ENCODE results near the gene TFCP2L1. TPM values are rescaled to one million over a fixed set of nuclear protein-coding genes. Genes with fewer than 3 reads are reported as not detected.

The TFCP2L1 gene
- total and polyA plus RNA-seq, 2 donors (not counting 1 experiment from before 2014, with no cell fraction given): not detected

GRCh38 chr2:121288454-121289231 is 3.6 kb upstream of the TFCP2L1 start:
- DNase-seq (ENCODE audit: low read depth in 2 of 2): no peak
- no peaks in the 10 kb centered on the region for H3K4me1 ChIP-seq (ENCODE audit: control insufficient read depth, extremely low read depth, insufficient read depth, low read length)
- no peak overlapping the region for H3K27ac ChIP-seq (ENCODE audit: insufficient read depth, low read length)
- H3K4me2 ChIP-seq (ENCODE audit: extremely low read depth, insufficient read depth, low read length): no peak overlapping the region
- H3K79me2 ChIP-seq (ENCODE audit: control insufficient read depth, insufficient read depth, low read length): no peaks in the 10 kb centered on the region
- TF ChIP-seq EZH2 (IDR thresholded peaks at IDR 0.05; ENCODE audit: low read length, missing control alignments): no peak
- TF ChIP-seq CTCF (conservative IDR thresholded peaks at IDR 0.05 in 1 of 2, IDR thresholded peaks at IDR 0.05 in 1 of 2; ENCODE audit: low read depth in 1 of 2, low read length in 2 of 2): no peak
- no peak overlapping the region for H3K4me3 ChIP-seq (replicated peaks in 1 of 4; ENCODE audit: control extremely low read depth in 1 of 4, insufficient read depth in 1 of 4, low read depth in 3 of 4, low read length in 4 of 4)
- peaks cover 23% of the 10 kb centered on the region for H3K27me3 ChIP-seq (ENCODE audit: control insufficient read depth, insufficient read depth, low read length)
- H3K9ac ChIP-seq (ENCODE audit: insufficient read depth, low read length): no peak overlapping the region
- no peaks in the 10 kb centered on the region for H3K9me3 ChIP-seq (ENCODE audit: control insufficient read depth, insufficient read depth, low read depth, low read length)
- no peaks in the 10 kb centered on the region for H4K20me1 ChIP-seq (ENCODE audit: control insufficient read depth, extremely low read depth, insufficient read depth, low read length)
- H3K36me3 ChIP-seq (ENCODE audit: control insufficient read depth, insufficient read depth, low read length): no peaks in the 10 kb centered on the region
- no peak overlapping the region for H2AFZ ChIP-seq (ENCODE audit: low read length)

DNA sequence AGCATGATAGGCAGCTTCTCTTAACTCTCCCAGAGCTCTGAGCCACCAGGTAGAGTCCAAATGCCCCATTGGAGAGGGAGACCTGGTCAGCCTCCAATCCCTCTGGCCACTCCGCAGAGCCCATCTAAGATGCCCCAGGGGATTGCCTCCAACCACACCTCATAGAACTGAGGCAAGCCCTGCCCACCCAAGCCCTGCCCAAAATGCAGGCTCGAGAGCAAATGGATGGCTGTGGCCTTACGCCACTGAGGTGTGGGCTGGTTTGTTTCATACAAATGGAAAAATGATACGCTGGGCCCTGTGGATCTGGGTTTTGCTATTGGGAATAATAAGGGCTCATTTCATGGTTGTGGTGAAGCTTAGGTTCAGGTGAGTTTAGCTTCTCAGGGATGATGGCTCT is 3.0 kb upstream of the TFCP2L1 start:
- Histone ChIP-seq H3K9me3 (ENCODE audit: control insufficient read depth, insufficient read depth, low read depth, low read length) (no peaks in the 10 kb centered on the region), H3K4me2 (ENCODE audit: extremely low read depth, insufficient read depth, low read length) (no peak overlapping the region), H3K27me3 (ENCODE audit: control insufficient read depth, insufficient read depth, low read length) (peaks cover 29% of the 10 kb centered on the region), H3K36me3 (ENCODE audit: control insufficient read depth, insufficient read depth, low read length) (no peaks in the 10 kb centered on the region), H3K27ac (ENCODE audit: insufficient read depth, low read length) (no peak overlapping the region), H3K4me1 (ENCODE audit: control insufficient read depth, extremely low read depth, insufficient read depth, low read length) (no peaks in the 10 kb centered on the region), H4K20me1 (ENCODE audit: control insufficient read depth, extremely low read depth, insufficient read depth, low read length) (no peaks in the 10 kb centered on the region), H3K4me3 (replicated peaks in 1 of 4; ENCODE audit: control extremely low read depth in 1 of 4, insufficient read depth in 1 of 4, low read depth in 3 of 4, low read length in 4 of 4) (no peak overlapping the region), H3K9ac (ENCODE audit: insufficient read depth, low read length) (no peak overlapping the region), H3K79me2 (ENCODE audit: control insufficient read depth, insufficient read depth, low read length) (no peaks in the 10 kb centered on the region), H2AFZ (ENCODE audit: low read length) (no peak overlapping the region)
- no peak for DNase-seq (ENCODE audit: low read depth in 2 of 2)
- no peak for TF ChIP-seq EZH2 (IDR thresholded peaks at IDR 0.05; ENCODE audit: low read length, missing control alignments)
- TF ChIP-seq CTCF (conservative IDR thresholded peaks at IDR 0.05 in 1 of 2, IDR thresholded peaks at IDR 0.05 in 1 of 2; ENCODE audit: low read depth in 1 of 2, low read length in 2 of 2): no peak

DNA sequence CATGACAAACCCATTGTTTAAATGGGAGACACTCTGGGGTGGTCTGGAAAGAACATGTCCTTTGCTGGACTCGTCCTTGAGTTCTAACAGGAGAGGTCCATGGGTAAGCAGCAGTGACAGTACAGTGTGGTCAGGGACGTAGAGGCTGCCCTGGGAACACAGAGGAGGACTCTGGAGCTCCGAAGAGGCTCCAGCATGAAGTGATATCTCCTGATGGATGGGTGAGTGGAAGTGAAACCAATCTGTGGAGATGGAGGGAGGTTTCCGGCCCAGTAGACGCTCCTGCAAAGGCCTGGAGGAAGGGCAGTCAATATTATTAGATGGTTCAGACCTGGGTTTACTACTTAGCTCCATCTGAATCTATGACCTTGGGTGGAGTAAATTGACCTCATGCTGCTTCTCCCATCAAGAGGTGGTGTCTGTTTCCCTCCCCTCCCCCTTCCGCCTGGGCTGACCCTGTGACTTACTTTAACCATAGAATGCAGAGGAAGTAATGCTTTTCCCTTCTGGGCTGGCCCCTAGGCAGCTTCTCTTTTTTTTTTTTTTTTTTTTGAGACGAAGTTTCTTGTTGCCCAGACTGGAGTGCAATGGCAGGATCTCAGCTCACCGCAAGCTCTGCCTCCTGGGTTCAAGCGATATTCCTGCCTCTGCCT is 2.3 kb upstream of the TFCP2L1 start:
- TF ChIP-seq CTCF (conservative IDR thresholded peaks at IDR 0.05 in 1 of 2, IDR thresholded peaks at IDR 0.05 in 1 of 2; ENCODE audit: low read depth in 1 of 2, low read length in 2 of 2) (no peak), EZH2 (IDR thresholded peaks at IDR 0.05; ENCODE audit: low read length, missing control alignments) (no peak)
- no peak overlapping the region for H3K4me3 ChIP-seq (replicated peaks in 1 of 4; ENCODE audit: control extremely low read depth in 1 of 4, insufficient read depth in 1 of 4, low read depth in 3 of 4, low read length in 4 of 4)
- peaks cover 29% of the 10 kb centered on the region for H3K27me3 ChIP-seq (ENCODE audit: control insufficient read depth, insufficient read depth, low read length)
- H2AFZ ChIP-seq (ENCODE audit: low read length): no peak overlapping the region
- H3K9me3 ChIP-seq (ENCODE audit: control insufficient read depth, insufficient read depth, low read depth, low read length): no peaks in the 10 kb centered on the region
- no peak overlapping the region for H3K9ac ChIP-seq (ENCODE audit: insufficient read depth, low read length)
- no peaks in the 10 kb centered on the region for H3K4me1 ChIP-seq (ENCODE audit: control insufficient read depth, extremely low read depth, insufficient read depth, low read length)
- H3K36me3 ChIP-seq (ENCODE audit: control insufficient read depth, insufficient read depth, low read length): no peaks in the 10 kb centered on the region
- no peaks in the 10 kb centered on the region for H3K79me2 ChIP-seq (ENCODE audit: control insufficient read depth, insufficient read depth, low read length)
- no peak overlapping the region for H3K27ac ChIP-seq (ENCODE audit: insufficient read depth, low read length)
- no peak for DNase-seq (ENCODE audit: low read depth in 2 of 2)
- no peak overlapping the region for H3K4me2 ChIP-seq (ENCODE audit: extremely low read depth, insufficient read depth, low read length)
- H4K20me1 ChIP-seq (ENCODE audit: control insufficient read depth, extremely low read depth, insufficient read depth, low read length): no peaks in the 10 kb centered on the region

Measured in fibroblast of lung (primary cell).